Measurements from ENCODE around the gene GRIN3B.

GRCh38 chr19:960020-960419, 40.2 kb upstream of the GRIN3B start:
- TF ChIP-seq TRIM28 (IDR thresholded peaks at IDR 0.05; ENCODE audit: borderline replicate concordance, low read length) (no peak), CTCF (tag by site-specific recombination; IDR thresholded peaks at IDR 0.05) (no peak), REST (tag by site-specific recombination; IDR thresholded peaks at IDR 0.05) (no peak), SCRT1 (tag by site-specific recombination; IDR thresholded peaks at IDR 0.05; ENCODE audit: borderline replicate concordance) (no peak), HOXD13 (CRISPR knock-in tag; IDR thresholded peaks at IDR 0.05; ENCODE audit: borderline replicate concordance) (no peak), ZNF629 (tag by site-specific recombination; IDR thresholded peaks at IDR 0.05) (no peak), ZNF664 (tag by site-specific recombination; IDR thresholded peaks at IDR 0.05) (no peak), ZNF19 (tag by site-specific recombination; IDR thresholded peaks at IDR 0.05; ENCODE audit: low read depth) (no peak), ZNF10 (tag by site-specific recombination; IDR thresholded peaks at IDR 0.05) (no peak), ZBTB10 (tag by site-specific recombination; IDR thresholded peaks at IDR 0.05) (no peak), GLI4 (tag by site-specific recombination; IDR thresholded peaks at IDR 0.05) (no peak), KLF1 (tag by site-specific recombination; IDR thresholded peaks at IDR 0.05) (no peak)
